Inferior parietal cortex (tissue), 1 donor: ENCODE data around the gene RUBCNL.
A peak's percentile ranks its signal among the peaks of the same experiment; 100 is the strongest.
"Not testable (repeated sequence)": the region's sequence is repeated elsewhere in the genome, so short reads cannot be mapped to it uniquely, and the experiment has no call there.

ENCODE experiments used
- DNase-seq: peaks from one replicate; pipeline ENCODE4 v3.0.0-alpha.2; 2016; ENCODE audit errors: extremely low spot score

RUBCNL gene, protein sequence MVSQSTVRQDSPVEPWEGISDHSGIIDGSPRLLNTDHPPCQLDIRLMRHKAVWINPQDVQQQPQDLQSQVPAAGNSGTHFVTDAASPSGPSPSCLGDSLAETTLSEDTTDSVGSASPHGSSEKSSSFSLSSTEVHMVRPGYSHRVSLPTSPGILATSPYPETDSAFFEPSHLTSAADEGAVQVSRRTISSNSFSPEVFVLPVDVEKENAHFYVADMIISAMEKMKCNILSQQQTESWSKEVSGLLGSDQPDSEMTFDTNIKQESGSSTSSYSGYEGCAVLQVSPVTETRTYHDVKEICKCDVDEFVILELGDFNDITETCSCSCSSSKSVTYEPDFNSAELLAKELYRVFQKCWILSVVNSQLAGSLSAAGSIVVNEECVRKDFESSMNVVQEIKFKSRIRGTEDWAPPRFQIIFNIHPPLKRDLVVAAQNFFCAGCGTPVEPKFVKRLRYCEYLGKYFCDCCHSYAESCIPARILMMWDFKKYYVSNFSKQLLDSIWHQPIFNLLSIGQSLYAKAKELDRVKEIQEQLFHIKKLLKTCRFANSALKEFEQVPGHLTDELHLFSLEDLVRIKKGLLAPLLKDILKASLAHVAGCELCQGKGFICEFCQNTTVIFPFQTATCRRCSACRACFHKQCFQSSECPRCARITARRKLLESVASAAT

GRCh38 chr13:46387064-46387851, at the start of gene RUBCNL:
RUBCNL (minus strand) TSS chr13:46387252; CDS start chr13:46372475, 14,777 bp downstream.
- no peak for DNase-seq

- DNase-seq = not testable (repeated sequence)
Measured at GRCh38 chr13:46429558-46429957, 42.5 kb upstream of the RUBCNL start.

GRCh38 chr13:46405457-46405856, 18.4 kb upstream of the RUBCNL start:
- DNase-seq = no peak

GRCh38 chr13:46404733-46405100, 17.7 kb upstream of the RUBCNL start:
- no peak for DNase-seq

DNA sequence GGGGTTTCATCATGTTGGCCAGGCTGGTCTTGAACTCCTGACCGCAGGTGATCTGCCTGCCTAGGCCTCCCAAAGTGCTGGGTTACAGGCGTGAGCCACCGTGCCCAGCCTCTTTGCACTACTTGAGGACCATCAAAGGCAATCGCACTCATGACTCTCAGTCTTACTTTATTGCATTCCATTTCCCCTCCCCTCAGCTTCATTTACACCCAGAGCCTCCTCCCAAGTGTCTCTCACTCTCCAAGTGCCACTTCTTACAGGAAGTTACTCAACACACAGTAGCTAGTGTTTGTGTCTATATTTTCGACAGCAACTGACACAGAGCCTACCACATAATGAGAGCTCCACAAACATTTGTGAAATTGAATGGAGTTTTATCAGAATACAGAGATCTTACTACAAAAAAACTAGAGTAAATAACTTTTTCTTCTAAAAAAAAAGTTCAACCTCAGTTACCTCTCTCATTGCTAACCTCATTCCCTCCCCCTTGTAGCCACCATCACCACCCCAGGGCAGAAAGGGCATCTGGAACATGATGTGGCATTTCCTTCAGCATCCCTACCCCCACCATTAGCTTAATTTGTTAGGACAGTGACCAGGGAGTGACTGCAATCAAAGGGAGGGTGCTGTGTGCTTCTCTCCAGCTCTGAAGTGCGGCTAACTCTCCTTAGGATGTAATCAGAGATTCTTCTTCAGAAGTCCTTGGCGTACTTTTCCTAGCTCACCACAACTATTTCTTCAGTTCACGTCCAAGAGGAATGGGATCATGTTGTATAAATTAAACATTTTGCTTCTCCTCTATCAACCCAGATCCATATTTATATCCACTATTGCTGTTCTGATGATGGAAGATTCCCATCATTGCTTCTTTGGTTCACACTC, 17.0 kb upstream of the RUBCNL start:
- DNase-seq = no peak

- DNase-seq = no peak
Measured at GRCh38 chr13:46402178-46402577, 15.1 kb upstream of the RUBCNL start.

DNA sequence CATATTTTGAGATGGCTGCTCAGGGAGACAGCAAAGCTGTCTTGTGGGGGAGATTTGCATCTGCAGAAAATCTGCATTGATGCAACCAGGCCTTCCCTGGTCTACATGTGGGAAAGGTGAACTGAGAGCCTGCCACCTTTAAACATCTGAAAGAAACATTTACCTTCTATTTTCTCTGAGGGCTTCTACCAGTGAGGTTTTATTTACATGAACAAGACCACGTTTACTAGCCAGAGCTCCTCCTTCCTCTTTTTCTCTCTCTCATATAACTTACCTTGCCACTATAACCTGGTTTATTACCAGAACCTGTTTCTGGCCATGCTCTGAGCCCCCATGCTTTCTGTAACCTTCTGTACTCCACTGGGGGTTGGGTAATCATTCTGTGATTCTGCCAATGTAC, 14.4 kb upstream of the RUBCNL start:
- DNase-seq = no peak

DNA sequence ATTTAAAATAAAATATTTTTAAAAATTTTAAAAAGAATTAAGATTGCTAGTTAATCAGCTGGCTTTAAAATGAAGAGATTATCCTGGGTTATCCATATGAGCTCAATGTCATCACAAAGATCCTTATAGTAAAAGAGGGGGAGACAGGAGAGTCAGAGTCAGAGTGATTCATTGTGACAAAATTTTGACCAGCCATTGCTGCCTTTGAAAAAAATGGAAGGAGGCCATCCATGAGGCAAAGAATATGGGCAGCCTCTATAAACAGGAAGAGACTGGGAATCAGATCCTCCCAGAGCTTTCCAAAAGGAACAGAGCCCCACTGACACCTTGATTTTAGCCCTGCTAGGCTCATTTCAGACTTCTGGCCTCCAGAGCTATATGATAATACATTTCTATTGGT, 9.3 kb upstream of the RUBCNL start:
- no peak for DNase-seq

DNA sequence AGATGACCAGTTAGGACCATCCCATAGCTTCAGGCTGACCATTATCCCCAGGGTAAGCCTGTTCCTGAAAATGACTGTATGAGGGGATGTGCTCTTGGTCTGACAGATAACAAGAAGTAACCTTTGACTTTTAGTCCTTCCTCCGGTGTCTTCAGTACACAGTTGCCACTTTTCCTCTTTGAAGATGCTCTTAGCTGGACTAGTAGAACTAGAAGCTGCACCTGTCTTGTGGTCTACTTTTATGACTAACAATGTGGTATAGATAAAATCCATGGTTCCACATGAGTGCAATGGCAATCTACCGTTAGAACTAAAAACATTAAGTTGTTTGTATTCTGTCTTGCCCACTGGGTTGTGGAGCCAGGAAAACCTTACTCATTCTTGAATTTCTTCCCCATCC, 5.9 kb upstream of the RUBCNL start:
- DNase-seq = no peak

GRCh38 chr13:46389457-46390451, 2.7 kb upstream of the RUBCNL start:
- peak; percentile 85 for DNase-seq

- no peak for DNase-seq
Measured at GRCh38 chr13:46388846-46389245, 1.8 kb upstream of the RUBCNL start.

DNA sequence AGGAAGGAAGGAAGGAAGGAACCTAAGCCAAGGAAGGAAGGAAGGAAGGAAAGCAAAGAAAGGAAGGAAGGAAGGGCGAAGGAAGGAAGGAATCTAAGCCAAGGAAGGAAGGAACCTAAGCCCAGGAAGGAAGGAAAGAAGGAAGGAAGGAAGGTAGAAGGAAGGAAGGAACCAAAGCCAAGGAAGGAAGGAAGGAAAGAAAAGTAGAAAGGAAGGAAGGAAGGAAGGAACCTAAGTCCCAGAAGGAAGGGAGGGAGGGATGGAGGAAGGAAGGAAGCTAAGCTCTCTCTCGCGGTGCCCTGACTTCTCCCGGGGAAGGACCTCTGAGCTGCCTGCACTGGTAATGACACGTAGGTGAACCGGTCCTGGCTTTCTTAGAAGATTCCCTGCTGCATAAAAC, 1.3 kb upstream of the RUBCNL start:
- DNase-seq = no peak

GRCh38 chr13:46386392-46387063, 524 bp downstream of the RUBCNL start:
- DNase-seq = no peak

DNA sequence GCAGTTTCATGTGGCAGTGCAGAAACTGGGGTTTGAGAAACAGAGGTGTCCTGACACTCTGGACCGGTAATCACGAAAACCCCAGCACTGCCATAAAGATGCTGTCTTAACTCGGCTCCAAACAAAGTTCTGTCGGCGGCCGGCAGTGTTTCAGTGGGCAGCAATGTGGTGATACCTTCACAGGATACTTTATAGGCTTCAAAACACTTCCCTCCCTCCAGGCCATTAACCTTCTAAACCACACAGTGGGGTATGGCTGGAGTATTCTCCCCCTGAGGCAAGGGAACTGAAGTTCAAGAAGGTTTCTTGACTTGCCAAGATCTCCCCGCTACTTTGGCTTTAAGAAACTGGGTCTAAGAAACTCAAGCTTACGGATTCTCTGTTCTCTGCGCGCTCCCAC, 1.1 kb downstream of the RUBCNL start:
- no peak for DNase-seq

DNA sequence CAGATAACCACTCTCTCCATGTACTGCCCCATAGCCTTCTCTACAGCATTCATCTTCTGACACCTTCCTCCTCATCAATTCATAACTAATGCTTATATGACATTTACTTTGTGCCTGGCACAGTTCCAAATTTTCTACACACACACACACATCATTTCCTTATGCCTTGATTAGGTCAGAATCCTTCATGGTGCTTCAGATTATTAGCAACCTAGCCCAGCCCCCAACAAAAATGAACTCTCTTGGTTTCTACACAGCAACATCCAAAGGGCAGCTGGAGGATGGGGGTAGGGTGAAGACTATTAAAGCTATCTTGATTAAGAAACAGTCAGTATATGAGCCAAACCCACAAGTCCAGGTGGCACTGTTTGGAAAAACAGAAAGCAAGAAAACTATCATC, 3.7 kb downstream of the RUBCNL start:
- no peak for DNase-seq

DNA sequence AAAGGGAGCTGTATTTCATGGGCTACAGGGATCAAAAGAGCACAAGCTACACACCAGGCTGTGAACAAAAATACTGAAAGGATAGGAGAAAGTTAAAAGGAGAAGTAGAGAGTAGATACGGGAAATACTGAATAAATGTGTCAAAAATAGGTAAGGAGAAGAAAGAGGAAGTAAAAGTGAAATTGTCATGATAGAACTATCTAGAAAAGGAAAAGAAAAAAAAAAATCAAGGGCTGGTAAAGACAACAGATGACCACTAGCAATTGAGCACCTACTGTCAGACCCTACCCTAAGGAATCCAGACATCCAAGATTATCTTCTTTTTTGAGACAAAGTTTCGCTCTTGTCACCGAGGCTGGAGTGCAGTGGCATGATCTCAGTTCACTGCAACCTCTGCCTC, 4.8 kb downstream of the RUBCNL start:
- DNase-seq = no peak

DNA sequence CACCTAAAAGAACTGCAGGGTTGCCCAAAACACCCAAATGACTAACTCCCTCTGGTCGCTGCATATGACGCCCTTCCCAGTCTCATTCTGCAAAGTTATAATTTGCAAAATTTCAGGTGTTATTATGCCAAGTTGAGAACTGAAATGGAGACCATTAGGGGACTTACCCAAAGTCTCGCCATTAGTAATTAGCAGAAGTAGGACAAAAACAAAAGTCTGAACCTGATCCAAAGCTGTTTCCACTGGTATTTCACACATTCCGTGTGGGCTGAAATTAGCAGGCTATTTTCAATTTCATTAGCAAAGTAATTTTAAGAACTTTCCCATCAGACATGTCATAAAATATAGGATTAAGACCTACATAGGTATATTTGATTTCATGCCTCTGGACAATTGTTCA, 6.8 kb downstream of the RUBCNL start:
- DNase-seq = no peak

DNA sequence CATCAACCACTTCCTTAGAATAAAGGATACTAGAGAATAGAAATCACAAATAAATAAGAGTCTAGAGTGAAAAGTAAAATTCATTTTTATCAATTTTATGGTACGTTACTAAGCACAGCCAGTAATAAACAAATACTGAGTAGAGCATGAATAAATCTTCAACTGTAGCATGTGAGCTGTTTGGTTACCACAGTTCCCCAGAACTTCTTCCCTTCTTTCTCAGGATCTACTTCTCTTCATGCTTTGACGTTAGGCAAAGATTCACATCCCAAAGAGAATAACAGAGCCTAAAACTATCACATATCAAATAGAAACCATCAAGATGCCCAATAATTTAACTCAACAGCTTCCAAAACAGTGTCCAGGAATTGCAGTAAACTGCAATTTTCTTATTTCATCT, 7.4 kb downstream of the RUBCNL start:
- no peak for DNase-seq

DNA sequence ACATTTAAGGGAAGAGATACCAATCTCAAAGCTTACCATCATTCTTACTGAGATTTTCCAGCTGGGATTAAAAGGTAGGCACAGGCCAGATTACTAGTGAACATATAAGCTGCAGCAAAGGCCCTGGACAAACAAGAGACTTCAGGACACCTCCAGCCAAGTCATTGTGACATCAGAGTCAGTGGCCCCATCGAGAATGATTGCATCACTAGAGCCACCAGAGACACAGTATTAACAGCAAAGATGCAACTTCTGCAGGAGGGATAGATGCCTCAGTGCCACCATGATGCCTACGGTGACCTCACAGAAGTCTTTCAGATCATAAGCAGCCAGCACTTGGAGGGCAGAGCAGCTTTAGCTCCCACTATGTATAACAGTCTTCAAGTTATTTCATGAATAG, 8.6 kb downstream of the RUBCNL start:
- DNase-seq = no peak

DNA sequence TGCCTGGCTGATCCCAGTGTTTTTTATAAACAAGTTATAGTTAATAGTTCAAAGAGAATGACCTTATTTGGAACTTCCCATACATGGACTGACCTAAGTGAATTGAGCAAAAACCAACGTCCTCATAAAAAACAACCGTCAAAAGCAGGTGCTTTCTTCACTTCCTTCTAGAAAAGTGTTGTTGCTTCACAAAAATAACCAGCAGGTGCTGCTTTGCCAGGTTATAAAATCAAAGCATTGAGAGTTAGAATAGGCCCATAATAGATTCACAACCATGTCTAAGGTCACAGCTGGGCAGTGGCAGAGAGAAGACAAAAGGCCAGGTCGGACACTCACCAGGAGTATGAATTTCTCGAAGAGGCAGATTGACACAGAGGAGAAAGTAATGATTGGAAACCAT, 9.5 kb downstream of the RUBCNL start:
- DNase-seq = no peak
